Measurements from ENCODE around the gene PDLIM7.

Gene PDLIM7

DNA sequence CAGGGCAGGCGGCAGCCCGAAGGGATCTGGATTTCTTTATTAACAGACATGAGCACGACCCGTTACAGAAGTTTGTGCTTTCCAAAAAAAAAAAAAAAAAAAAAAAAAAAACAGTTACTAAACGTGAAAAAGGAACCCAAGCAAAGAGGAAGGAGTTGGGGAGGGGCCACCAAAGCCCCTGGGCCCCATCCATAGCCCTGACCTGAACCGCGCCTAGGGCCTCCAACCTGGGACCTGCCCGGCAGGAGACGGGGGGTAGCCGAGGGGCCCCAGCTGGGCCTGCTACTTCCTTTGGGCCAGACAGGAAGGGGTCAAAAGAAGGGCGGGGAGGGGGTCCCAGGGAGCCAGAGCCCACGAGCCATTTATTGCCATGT lies 40.8 kb downstream of the PDLIM7 start:
- TF ChIP-seq ZFX (IDR thresholded peaks at IDR 0.05; ENCODE audit: borderline replicate concordance) = no peak
- TF ChIP-seq, protein P1, sequence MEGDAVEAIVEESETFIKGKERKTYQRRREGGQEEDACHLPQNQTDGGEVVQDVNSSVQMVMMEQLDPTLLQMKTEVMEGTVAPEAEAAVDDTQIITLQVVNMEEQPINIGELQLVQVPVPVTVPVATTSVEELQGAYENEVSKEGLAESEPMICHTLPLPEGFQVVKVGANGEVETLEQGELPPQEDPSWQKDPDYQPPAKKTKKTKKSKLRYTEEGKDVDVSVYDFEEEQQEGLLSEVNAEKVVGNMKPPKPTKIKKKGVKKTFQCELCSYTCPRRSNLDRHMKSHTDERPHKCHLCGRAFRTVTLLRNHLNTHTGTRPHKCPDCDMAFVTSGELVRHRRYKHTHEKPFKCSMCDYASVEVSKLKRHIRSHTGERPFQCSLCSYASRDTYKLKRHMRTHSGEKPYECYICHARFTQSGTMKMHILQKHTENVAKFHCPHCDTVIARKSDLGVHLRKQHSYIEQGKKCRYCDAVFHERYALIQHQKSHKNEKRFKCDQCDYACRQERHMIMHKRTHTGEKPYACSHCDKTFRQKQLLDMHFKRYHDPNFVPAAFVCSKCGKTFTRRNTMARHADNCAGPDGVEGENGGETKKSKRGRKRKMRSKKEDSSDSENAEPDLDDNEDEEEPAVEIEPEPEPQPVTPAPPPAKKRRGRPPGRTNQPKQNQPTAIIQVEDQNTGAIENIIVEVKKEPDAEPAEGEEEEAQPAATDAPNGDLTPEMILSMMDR (IDR thresholded peaks at IDR 0.05) = peak; percentile 58; the same call in 1 of the 2 replicates
- H3K27ac ChIP-seq = peak overlapping the region; percentile 96

DNA sequence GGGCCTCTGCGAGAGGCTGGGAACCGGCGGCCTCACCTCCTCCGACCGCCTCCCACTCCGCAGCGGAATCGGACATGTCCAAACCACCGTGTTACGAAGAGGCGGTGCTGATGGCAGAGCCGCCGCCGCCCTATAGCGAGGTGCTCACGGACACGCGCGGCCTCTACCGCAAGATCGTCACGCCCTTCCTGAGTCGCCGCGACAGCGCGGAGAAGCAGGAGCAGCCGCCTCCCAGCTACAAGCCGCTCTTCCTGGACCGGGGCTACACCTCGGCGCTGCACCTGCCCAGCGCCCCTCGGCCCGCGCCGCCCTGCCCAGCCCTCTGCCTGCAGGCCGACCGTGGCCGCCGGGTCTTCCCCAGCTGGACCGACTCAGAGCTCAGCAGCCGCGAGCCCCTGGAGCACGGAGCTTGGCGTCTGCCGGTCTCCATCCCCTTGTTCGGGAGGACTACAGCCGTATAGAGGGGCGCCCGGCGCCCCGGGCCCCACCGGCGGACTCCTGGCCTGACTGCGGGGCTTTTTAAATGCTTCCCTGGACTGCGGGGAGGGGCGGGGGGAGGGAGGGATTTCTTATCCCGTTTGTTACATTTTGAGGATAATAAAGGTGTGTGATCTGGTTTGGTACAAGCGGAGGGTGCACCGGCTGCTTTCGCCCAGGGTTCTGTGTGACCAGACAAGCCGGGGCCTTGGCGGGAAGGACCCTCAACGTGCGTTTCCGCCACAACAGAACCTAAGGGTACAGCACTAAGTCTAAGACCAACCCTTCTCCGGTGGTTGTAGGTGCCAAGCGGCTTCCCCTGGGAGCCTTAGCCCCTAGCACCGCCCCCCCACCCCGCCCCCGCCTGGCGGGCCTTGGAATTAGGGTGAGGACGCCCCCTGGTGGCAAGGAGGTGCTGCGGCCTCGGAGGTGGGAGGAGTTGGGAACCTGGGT lies 41.5 kb downstream of the PDLIM7 start:
- no peak for TF ChIP-seq ZFX (IDR thresholded peaks at IDR 0.05; ENCODE audit: borderline replicate concordance)
- TF ChIP-seq, protein P1 (IDR thresholded peaks at IDR 0.05) = peak; percentile 92
- peak overlapping the region; percentile 96 for H3K27ac ChIP-seq

DNA sequence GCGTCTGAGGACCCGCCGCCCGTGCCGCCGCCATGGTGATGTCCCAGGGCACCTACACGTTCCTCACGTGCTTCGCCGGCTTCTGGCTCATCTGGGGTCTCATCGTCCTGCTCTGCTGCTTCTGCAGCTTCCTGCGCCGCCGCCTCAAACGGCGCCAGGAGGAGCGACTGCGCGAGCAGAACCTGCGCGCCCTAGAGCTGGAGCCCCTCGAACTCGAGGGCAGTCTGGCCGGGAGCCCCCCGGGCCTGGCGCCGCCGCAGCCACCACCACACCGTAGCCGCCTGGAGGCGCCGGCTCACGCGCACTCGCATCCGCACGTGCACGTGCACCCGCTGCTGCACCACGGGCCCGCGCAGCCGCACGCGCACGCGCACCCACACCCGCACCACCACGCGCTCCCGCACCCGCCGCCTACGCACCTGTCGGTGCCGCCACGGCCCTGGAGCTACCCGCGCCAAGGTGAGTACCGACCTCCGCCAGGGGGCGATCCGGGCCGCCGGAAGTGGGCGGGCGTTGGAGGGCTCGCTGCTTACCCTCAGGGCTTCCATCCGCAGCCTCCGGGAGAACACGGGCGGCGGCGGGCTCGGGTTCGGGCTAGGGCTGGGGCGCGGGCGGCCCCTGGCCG lies 42.3 kb downstream of the PDLIM7 start:
- peak overlapping the region; percentile 96 for H3K27ac ChIP-seq
- TF ChIP-seq ZFX (IDR thresholded peaks at IDR 0.05; ENCODE audit: borderline replicate concordance) = no peak
- TF ChIP-seq, protein P1 (IDR thresholded peaks at IDR 0.05) = peak; percentile 77

DNA sequence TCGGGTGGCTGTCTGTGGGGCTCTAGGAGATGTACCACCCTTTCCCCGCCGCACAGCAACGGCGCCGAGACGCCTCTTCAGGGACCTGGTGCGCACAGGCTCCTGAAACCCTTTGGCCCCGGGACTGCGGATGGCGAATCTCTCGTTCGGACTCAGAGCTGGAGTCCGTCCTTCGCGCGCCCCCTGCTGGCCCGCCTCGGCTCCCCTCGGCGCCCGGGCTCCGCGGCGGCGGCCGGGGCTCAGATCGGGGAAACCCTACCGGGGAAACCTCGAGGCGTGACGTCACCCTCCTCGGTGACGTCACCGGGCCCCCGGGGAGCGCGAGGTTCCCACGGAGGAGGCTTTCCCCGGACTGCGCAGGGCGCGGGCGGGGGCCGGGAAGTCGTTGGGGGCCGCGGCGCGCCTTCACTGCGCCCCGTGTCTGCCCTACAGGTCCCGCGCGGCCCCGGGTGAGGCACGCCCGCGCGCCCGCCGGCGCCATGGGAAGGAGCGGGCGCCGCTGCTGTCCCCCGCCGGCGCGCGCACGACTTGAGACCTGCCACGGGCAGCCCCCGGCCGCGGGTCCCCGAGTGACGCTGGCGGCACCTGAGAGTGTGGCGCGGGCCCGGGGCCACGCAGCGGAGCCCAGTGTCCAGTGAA lies 42.9 kb downstream of the PDLIM7 start:
- TF ChIP-seq, protein P1 (IDR thresholded peaks at IDR 0.05) = peak; percentile 90
- TF ChIP-seq ZFX (IDR thresholded peaks at IDR 0.05; ENCODE audit: borderline replicate concordance) = no peak
- H3K27ac ChIP-seq = peak overlapping the region; percentile 96

DNA sequence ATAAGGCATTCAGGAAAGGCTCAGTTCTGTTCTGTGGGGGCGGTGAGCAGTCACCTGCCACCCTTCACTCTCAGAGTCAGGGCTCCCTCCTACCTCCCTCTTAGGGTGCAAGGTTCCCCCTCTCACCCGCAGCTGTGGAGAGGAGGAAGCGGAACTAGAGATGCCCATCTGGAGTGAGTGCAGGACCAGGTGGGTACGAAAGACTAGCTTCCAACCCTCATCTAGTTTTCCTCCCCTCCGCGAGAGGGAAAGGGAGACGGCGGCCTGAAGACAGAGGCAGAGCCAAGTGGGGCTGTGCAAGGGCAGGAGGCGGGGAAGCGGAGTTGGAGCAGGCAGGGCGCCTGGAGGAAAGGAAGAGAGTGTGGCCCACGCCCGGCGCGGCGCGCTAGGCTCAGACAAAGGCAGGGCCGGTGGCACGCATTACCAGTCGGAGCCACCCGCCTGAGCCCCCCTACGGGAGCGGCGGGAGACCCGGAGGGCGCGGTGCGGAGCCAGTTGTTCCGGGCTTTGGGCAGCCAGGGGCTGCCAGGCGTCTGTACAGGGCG lies 43.5 kb downstream of the PDLIM7 start:
- H3K27ac ChIP-seq = peak overlapping the region; percentile 96
- no peak for TF ChIP-seq ZFX (IDR thresholded peaks at IDR 0.05; ENCODE audit: borderline replicate concordance)
- TF ChIP-seq, protein P1 (IDR thresholded peaks at IDR 0.05) = no peak

DNA sequence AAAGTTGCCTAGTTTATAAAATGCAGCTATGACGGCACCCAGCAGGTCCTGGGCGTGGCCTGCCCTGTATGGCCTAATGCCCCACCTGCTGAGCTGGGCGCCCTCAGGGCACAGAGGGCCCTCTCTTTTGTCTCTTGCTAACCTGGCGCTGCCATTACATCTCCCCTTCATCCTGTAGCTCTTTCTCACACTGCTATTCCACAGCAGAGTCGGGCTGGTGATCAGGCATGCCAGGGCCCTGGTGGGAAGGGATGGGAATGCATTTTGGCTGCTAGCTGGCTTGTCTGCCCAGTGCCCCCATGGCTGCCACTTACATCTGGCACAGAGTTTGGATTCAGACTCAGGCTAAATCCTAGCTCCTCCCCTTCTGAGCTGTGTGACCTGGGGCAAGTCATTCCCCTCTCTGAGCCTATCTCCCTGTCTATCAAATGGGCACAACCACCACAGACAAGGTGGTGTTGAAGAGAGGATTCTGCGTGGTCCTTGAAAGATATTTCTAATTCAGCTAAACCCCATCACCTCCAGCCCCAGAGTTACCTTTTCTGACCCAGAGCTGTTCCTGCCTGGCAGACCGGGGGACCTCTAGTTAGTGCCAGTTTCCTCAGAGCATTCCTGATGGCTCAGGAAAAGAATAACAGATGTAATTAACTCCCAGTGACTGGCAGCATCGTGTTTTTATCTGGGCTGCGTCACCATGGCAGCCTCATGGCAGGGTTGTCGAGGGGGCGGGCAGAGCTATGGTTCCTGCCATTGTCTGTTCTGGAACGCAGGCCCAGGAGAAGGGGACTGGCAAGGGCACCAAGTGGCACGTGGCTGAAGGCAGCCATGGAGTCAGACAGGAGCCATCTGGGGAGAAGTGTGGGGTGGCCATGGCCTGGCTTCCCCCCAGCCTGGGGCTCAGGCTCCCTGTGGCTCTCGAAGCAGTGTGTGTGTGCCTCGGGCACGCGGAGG lies 44.4 kb downstream of the PDLIM7 start:
- peak overlapping the region; percentile 96 for H3K27ac ChIP-seq
- TF ChIP-seq ZFX (IDR thresholded peaks at IDR 0.05; ENCODE audit: borderline replicate concordance) = no peak
- TF ChIP-seq, protein P1 (IDR thresholded peaks at IDR 0.05) = no peak
